HG03097 (cell line): Measurements from ENCODE around the gene CEP97.

Experiments
- ATAC-seq: cut with Tn5 transposase; IDR thresholded peaks from one replicate; pipeline ENCODE4 v1.9.1; 2021; ENCODE audit not compliant: unreplicated experiment, low FRiP score

The CEP97 gene

GRCh38 chr3:101813817-101814440 lies 89.5 kb downstream of the CEP97 start:
- ATAC-seq = no peak

- no peak for ATAC-seq
Measured at GRCh38 chr3:101814835-101815234, 90.4 kb downstream of the CEP97 start.

GRCh38 chr3:101816215-101817149 lies 92.1 kb downstream of the CEP97 start:
- ATAC-seq = no peak

- no peak for ATAC-seq
Measured at GRCh38 chr3:101817992-101818391, 93.6 kb downstream of the CEP97 start.

- no peak for ATAC-seq
Measured at GRCh38 chr3:101819649-101820206, 95.3 kb downstream of the CEP97 start.
